ENCODE data around the gene PNCK. TPM values are rescaled to one million over a fixed set of nuclear protein-coding genes. Genes with fewer than 3 reads are reported as not detected.

The PNCK gene
- total RNA-seq, 1 donor from 2014 or later, result 0.72 TPM

DNA sequence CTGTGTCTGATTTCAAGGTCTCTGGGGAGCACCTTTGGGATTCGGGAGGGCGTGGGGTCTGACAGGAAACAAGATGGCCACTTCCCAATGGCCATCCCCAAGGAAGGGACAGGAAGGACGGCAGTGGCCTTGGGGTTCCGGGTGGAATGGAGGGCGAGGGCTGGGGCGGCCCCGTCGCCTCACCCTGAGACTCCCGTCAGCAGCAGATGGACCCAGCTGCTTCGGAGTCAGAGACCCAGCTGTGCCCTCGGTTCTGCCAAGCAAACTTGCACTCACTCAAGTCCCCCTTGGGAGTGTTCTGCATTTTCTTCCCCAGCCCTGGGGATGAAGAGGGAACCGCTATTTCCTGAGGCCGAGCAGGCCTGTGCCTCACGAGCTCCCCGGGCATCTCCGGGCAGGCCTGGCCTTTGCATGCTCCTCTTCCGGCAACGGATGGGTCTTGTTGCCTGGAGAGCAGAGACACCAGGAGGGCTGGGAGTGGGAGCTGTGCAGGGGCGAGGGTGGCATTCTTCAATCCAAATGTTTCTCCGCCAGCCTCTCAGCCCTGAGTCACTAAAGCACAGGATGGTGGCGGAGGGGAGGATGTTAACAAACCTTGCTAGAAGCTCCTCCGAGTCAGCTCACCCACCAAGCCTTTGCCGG lies 33.4 kb downstream of the PNCK start:
- Histone ChIP-seq H3K27me3 (peaks cover 14% of the 10 kb centered on the region), H3K36me3 (no peaks in the 10 kb centered on the region), H3K4me1 (peaks cover 5% of the 10 kb centered on the region), H3K27ac (no peak overlapping the region), H3K4me3 (no peak overlapping the region), H3K9me3 (no peaks in the 10 kb centered on the region)
- DNase-seq (no peak), ATAC-seq (no peak)
- intact Hi-C loops (cut with DNase I), result no loop called here
- no peak for TF ChIP-seq CTCF (IDR thresholded peaks at IDR 0.05)

- intact Hi-C loops (cut with DNase I), result no loop called here
- Histone ChIP-seq H3K4me1 (peaks cover 5% of the 10 kb centered on the region), H3K36me3 (no peaks in the 10 kb centered on the region), H3K27ac (no peak overlapping the region), H3K4me3 (no peak overlapping the region), H3K9me3 (no peaks in the 10 kb centered on the region), H3K27me3 (peaks cover 14% of the 10 kb centered on the region)
- no peak for TF ChIP-seq CTCF (IDR thresholded peaks at IDR 0.05)
- ATAC-seq (no peak), DNase-seq (no peak)
These were observed 34.2 kb downstream of the PNCK start for GRCh38 chrX:153639177-153640044.

- no peak for ATAC-seq
- no peak overlapping the region for H3K27ac ChIP-seq
- no peak overlapping the region for H3K4me3 ChIP-seq
- peaks cover 3% of the 10 kb centered on the region for H3K4me1 ChIP-seq
- H3K36me3 ChIP-seq, result no peaks in the 10 kb centered on the region
- no peak for TF ChIP-seq CTCF (IDR thresholded peaks at IDR 0.05)
- intact Hi-C loops (cut with DNase I), result no loop called here
- no peak for DNase-seq
- H3K27me3 ChIP-seq, result peaks cover 14% of the 10 kb centered on the region
- H3K9me3 ChIP-seq, result no peaks in the 10 kb centered on the region
These were observed 35.0 kb downstream of the PNCK start for GRCh38 chrX:153638436-153639176.

DNA sequence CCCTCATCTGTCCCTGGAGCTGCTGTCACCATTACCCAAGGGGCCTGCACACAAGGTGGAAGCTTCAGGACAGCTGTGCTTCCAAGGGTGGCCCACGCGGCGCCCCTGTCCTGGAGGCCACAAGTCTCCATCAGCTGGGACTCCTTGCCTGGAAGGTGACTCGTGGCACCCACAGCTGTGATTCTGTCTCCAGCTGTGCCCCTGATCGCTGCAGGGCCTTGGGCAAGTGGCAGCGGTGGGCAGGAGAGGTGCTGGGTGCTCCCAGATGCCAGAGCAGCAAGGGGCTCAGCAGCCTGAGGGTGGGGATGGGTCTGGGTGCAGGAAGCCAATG lies 35.6 kb downstream of the PNCK start:
- no peak overlapping the region for H3K27ac ChIP-seq
- no peak for TF ChIP-seq CTCF (IDR thresholded peaks at IDR 0.05)
- no peak overlapping the region for H3K4me3 ChIP-seq
- H3K36me3 ChIP-seq, result no peaks in the 10 kb centered on the region
- DNase-seq (no peak), ATAC-seq (no peak)
- no peaks in the 10 kb centered on the region for H3K4me1 ChIP-seq
- H3K27me3 ChIP-seq, result peaks cover 14% of the 10 kb centered on the region
- no peaks in the 10 kb centered on the region for H3K9me3 ChIP-seq
- intact Hi-C loops (cut with DNase I), result no loop called here

- no peaks in the 10 kb centered on the region for H3K9me3 ChIP-seq
- no peak overlapping the region for H3K4me3 ChIP-seq
- peaks cover 14% of the 10 kb centered on the region for H3K27me3 ChIP-seq
- intact Hi-C loops (cut with DNase I), result no loop called here
- DNase-seq, result no peak
- no peak for ATAC-seq
- H3K36me3 ChIP-seq, result no peaks in the 10 kb centered on the region
- no peaks in the 10 kb centered on the region for H3K4me1 ChIP-seq
- H3K27ac ChIP-seq, result no peak overlapping the region
- no peak for TF ChIP-seq CTCF (IDR thresholded peaks at IDR 0.05)
These were observed 36.2 kb downstream of the PNCK start for GRCh38 chrX:153637121-153638040.
